Embryonic facial prominence (tissue), 1 donor: ENCODE measurements around the gene PTPRN2.

Experiments used
- DNase-seq: peaks from one replicate; pipeline ENCODE4 v3.0.0-alpha.2; 2016; ENCODE audit errors: extremely low spot score

PTPRN2 gene

DNA sequence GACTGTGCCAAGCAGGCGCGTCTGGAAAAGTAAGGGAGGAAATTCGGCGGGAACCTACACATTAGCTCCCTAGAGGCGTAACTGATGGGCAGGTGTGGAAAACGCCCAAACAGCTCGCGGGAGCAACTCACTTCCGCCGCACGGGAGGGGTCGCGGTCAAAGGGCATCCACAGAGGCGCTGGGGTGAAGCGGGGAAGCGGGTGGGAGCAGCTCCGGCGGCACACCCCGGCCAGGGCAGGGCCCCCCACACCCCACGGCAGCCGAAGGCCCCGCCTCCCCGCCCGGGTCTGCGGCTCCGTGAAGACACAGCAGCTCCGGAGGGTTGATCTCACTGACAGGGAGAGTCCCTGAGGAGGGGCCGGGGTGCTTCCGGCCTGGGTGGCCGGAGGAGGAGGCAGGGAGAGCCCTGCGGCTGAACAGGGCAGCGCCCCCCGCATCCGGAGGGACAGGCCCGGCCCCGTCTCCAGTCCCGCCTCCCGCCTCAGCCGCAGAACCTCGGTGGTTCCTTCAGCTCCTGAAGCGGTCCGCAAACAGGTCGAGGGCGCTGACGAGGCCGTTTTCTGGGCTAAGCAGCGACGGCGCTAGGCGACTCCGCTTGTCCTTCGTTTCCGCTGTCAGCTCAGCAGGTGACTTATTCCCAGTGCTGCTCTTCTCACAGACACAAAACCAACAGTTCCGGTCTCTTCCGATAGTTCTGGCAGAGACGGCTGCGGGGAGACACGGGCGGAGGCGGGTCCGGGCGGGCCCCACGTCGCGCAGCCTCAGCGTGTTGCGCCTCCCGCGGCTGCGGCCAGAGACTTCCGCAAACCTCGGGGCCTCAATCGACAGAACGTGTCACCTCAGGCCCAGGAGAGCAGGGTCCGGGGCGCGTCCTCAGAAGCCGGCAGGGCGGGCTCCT is 974.7 kb downstream of the PTPRN2 start:
- DNase-seq, result no peak

DNA sequence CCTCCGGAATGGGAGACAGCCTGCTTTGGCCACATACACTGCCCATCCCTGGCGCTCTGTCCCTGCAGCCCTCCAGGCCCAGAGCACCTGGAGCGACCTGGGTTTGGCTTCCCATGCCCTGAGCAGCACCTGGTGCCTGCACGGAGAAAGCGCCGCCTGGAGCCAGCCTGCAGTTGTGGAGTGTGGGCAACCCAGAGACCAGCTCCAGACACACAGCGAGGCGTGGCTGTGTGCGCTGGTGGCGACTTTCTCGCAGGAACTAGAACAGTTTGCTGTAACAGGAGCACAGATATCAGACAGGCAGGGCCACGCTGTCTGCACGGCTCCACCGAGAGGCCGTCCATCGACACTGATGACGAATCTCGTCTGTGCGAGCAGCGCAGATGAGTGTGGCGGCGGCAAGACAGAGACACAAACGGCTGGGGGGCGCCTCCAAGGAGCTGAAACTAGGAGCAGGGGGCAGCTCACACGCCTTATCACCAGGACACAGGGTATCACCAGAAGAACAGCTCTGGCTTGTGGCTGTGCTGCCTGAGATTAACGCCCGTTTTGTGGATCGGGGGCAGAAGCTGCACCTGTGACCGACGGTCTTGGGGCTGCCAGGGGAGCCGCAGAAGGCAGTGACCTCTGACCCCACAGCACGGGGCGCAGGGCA is 975.5 kb downstream of the PTPRN2 start:
- DNase-seq, result no peak

DNA sequence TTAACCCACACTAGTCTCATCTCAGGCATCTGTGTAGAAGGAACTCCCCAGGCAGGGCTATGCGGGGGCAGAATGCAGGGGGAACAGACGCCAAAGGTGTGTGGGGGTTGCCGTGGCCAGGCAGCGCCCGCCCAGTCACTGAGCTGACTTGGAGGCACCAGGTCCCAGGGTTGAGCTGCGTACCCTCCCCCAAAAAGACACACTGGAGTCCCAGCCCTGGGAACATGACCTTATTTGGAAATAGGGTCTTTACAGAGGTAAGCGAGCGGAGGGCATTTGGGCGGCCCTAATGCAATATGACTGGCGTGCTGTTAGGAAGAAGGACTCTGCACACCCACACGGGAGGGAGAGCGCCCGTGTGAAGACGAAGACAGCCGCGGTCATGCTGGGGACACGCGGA is 976.3 kb downstream of the PTPRN2 start:
- no peak for DNase-seq

DNA sequence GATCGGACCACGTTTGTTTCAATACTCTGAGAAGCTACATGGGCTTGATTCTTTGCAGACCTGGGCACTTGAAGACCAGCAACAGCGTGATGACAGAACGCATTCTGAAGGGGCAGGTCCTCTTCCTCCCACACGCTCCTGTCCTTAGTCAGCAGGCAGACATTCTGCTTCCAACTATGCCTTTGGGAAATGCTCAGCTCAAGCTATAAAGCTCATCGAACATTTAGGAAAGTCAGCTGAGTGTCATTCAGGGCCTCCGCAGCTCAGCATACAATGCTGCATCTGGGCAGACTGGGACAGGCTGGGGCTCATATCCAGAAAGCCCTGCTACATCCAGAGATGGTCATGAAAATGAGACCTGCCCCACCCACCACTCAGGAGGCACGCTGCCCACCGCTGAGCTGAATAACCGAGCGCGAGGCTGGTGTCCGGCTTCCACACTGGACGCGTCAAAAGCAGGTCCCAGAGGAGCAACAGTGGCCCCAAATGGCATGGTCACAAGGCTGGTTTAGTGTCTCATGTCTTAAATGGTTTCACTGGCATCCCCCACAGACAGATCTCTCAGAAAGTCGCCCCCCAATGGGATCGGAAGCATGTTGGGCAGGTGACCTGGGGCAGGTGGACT is 976.8 kb downstream of the PTPRN2 start:
- DNase-seq, result no peak

DNA sequence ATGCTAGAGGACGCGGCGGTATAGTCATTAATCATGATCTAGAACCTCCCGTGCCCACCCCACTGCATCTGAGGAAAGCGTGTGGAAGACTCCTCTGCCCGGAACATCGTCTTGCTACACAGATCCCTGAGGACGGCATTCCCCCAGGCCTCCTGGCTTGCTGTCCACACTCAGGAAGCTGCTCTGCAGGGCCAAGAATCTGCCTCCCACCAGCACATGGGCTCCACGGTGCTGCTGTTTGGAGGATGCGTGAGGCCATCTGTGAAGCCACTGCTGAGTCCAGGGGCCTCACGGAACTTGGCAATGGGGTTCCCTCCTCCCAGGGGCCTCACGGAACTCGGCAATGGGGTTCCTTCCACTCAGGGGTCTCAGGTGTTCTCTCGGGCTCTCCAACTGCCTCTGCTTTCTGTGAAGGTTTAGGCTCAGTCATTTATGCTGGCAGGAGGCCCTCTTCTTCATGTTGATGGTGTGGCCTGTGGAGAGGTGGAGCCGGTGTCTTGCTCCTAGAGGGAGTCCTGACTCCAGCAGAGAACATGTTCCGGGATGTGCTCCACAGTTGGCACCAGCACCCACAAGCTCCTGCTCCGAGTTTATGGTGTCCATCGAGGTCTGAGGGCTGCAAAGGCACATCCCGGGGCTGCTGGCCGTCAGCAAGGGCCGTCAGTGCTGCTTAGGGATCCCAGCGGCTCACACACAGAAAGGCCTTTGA is 977.5 kb downstream of the PTPRN2 start:
- no peak for DNase-seq

DNA sequence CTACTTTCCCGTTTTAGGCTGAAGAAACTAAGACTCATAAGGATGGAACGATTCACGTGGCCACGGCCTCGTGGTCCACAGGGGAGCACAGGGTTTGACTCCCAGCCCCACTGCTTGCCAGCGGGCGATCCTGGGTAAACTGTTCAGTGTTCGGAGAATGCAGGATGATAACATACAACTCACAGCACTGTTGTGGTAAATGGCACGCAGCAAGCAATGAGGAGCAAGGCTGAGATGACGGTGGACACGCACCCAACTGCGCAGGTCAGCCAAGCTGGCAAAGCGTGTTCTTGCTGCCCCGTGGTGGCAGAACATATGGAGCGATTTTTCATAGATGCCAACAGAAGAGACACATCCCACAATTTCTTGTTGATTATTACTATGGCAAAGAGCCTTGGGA is 978.1 kb downstream of the PTPRN2 start:
- DNase-seq, result no peak

DNA sequence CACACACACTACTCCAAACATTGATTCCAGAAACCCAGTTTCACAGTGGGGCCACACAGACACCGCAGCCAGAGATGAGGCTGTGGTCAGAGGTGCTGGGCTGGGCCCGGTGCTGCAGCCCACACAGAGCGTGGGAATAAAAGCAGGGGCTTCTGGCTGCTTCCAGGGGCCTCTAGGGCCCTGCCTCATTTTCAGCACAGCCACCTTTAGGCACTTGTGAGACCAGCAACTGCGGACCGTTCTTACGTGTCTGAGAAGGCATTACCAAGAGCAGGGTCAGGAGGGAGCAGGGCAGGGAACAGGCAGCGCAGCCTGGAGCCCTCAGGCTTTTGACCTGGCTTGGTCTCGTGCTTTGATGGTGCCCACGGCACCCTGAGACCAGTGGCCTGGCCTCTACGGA is 980.4 kb downstream of the PTPRN2 start:
- DNase-seq, result no peak

DNA sequence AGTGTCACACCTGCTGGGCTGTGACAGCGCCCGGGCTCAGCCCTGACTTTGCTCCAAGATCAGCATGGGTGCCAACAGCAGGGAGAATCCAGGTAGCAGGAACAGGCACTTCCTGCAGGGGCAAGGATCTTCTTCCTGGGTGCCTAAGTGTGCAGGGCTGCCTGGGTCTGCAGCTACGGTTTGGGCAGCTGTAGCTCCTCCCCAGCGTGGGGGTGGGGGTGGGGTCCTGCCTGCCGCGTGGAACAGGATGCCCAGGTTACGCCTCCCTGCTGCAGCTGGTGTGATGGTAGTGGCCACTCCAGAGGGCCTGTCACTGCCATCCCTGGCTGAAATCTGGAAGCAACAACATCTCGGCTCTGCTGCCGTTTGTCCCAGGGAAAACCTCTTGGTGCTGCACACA is 981.5 kb downstream of the PTPRN2 start:
- no peak for DNase-seq

DNA sequence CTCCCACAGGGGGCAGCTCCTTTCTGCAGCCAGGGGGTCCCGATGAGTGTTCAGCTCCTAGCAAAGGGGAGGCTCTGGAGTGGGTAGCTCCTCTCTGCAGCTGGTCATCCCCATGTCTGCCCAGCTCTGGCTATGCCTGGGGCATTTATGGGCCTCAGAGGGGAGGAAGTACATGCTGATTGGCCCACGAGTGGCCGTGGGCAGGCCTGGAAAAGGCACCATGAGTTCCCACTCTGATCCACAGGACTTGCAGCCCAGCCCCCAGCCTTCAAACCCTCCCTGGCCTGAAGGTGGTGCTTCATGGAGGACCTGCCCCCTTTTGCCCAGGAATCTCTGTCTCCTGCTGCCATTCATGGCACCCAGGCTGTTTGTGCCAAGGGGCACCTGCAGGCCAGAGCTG is 982.0 kb downstream of the PTPRN2 start:
- no peak for DNase-seq

DNA sequence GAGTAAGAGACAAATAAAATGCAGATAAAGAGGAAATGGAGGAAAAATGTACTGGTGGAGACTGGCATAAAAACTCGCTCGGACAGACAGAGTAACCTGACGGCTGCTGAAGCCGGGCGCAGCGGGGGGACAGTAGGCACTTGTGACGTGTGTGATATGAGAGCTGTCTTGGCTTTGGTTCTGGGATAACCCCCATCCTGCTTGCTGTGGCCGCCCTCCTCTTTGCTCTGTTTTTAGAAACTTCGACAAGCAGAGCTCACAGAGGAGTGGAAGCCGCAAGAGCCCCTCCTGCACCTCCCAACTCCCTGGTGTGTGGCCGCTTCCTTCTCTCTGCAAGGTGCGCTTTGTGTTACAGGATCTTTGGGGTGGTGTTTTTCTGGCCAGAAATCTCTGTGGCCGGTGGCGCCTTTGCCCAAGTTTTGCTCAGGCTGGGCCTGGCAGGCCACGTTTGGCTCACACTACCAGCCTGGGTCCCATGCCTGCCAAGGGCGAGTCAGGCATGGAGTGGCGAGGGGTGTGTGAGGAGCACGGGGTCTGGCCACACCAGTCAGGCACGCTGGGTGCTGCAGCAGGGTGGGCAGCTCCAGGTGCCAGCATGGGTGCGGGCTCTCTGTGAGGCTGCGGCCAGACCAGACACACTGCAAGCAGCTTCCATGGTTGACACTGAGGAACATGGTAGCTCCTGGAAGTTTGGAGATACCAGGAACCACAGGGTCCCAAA is 982.8 kb downstream of the PTPRN2 start:
- no peak for DNase-seq

DNA sequence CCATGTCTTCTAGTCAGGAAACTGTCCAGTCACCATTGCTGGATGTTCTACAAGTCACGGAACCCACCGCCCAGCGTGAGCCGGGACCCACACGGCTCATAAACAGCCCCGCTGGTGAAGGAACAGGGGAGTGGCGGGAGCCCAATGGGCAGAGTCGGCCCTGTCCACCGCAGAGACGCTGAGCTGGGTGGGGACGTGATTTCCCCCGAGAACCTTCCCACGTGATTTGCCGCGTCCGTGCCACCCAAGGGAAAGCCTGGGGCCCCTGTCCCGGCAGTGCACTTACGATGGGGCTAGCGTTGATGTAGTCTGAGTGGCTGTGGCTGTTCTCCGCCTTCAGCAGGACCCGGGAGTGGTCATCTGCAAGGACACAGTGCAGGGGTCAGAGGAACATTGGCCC is 983.9 kb downstream of the PTPRN2 start:
- DNase-seq, result no peak

DNA sequence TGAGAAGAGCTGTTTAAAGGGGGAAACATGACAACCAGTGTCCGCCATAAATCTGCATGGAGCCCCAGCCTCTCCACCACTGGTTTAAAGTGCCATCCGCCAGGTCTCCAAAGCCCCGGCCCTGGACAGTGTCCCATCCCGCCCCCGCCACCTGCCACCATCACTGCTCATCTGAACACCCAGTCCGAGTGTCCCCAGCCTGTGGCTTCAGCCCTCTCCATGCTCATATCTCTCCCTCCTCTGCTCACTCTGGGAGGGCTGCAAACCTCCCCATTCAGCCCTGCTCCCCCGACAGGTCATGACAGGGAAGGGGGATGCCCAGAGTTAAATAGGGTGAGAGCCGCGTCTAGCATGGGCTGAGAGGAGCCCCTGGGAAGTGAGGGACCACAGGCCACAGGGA is 984.6 kb downstream of the PTPRN2 start:
- DNase-seq, result no peak

DNA sequence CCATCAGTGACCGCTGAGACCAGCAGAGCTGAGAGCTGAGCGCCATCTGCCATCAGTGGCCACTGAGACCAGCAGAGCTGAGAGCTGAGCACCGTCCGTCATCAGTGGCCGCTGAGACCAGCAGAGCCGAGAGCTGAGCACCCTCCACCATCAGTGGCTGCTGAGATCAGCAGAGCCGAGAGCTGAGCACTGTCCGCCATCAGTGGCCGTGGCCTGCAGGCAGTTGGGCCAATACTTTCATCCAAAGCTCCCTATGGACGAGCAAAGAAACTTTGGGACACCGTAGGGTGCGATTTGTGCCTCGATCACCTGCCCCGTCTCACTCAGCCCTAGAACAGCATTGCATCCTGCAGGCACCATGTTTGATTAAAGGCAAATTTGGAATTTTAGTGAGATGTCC is 985.0 kb downstream of the PTPRN2 start:
- no peak for DNase-seq

DNA sequence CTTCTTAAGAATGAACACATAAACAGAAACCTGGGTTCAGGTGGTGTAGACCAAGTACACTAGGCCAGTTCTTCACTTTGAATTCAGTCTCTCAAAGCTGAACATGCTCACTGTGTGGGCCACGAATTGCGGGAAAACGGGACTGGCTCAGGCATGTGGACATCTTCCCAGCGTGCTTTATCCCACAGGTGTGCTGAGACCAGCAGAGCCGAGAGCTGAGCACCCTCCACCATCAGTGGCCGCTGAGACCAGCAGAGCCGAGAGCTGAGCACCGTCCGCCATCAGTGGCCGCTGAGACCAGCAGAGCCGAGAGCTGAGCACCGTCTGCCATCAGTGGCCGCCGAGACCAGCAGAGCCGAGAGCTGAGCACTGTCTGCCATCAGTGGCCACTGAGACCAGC is 985.5 kb downstream of the PTPRN2 start:
- DNase-seq, result no peak

DNA sequence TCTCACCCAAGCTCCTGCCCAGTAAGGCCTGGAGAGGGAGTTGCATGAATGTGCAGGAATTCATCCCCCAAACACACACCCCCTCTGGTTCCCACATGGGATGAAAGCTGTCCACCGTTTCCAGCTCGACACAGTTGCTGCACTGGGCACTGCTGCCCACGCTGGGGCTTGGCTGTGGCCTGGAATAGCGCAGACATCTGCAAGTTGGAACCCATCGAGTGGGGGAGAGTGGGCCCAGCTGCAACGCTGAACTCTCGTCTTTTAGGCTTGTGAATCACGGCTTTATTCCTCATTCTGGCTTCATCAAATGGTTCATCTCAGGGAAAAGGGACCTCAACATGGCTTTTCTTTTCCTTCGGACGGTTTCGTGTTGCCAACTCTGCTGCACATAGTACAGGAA is 986.1 kb downstream of the PTPRN2 start:
- no peak for DNase-seq

DNA sequence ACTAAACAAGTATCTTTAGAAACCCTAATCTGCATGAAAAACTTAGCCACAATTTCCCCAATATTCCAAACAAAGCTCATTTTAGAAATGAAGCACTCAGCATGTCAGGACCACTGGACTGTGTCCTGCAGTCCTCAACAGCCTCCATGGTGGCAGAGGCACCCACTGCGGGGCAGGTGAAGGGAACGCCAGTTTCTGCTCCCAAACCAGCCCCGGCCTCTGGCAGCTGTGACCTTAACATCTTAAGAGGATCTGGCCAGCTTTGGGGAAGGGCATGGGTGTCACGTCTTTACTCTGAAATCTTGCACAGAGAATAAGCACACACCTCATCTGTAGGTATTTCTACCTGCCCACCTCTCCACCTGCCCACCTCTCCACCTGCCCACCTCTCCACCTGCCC is 988.1 kb downstream of the PTPRN2 start:
- no peak for DNase-seq

DNA sequence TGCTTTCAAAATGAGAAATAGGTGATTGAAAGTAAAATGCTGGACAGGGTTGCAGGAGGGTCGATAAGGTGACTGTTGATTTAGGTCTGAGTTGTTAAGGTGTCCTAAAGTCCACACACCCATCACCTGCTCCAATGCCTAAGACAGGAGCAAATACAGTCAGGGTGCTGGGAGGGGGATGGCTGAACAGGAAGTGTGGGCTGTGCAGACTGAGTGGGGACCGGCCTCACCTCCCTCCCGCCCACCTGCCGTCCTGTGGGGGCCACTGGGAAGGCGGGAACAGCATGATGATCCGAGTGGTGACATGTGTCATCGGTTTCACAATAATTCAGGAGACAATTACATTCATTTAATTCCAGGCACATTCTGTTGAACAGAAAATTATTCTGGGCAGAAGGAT is 990.1 kb downstream of the PTPRN2 start:
- no peak for DNase-seq

DNA sequence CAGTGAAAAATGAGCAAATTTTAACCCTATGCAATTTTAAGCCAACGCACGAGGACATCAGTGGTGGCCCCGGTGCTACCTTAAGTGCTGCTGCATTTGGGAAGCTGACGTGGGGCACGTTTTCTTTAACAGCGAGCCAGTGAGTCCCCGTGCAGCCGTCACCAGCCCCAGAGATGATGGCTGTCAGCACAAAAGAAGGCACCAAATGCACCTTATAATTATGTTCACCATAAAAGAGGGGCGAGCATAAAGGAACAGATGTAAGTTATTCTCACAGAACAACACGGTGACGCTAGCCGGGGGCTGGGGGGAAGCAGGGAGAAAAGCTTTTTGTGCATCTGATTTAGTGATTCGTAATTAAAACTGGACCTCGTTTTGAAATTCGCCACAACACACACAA is 990.7 kb downstream of the PTPRN2 start:
- no peak for DNase-seq

DNA sequence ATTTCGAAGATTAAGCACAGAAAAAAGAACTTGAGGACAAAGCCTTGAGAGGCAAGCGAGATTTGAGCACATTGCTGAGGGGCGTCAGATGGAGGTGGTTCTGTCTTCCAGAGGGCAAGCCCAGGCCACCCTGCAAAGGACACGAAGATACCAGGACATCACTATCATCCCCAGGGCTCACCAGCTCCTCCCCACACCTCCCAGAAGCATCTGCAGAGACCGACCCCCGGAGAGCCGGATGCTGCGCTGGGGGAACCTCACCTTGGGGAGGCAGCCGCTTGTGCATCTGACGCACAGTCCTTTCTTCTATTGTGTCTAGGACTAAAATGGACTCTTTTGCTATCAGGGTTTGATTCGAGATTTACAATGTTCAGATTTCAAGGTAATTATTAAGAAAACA is 991.2 kb downstream of the PTPRN2 start:
- DNase-seq, result no peak

DNA sequence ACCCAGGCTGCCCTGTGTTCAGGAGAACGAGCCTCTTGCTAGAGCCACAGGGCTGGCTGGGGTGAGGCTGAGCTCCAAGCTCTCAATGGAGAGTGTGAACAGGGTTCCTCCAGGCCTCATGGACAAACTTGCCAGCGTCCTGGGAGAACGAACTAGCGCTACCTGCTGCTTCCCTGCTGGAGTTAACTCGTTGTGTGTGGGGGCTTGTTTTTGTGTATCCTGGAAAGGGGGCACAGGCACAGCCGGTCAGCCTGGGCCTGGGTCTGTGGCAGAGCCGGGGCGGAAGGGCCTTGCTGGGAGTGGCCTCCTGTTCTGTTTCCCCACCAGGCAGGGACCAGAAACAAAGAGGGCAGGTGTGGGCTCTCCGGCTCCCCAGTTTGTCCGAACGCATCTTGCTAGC is 991.6 kb downstream of the PTPRN2 start:
- DNase-seq, result no peak

DNA sequence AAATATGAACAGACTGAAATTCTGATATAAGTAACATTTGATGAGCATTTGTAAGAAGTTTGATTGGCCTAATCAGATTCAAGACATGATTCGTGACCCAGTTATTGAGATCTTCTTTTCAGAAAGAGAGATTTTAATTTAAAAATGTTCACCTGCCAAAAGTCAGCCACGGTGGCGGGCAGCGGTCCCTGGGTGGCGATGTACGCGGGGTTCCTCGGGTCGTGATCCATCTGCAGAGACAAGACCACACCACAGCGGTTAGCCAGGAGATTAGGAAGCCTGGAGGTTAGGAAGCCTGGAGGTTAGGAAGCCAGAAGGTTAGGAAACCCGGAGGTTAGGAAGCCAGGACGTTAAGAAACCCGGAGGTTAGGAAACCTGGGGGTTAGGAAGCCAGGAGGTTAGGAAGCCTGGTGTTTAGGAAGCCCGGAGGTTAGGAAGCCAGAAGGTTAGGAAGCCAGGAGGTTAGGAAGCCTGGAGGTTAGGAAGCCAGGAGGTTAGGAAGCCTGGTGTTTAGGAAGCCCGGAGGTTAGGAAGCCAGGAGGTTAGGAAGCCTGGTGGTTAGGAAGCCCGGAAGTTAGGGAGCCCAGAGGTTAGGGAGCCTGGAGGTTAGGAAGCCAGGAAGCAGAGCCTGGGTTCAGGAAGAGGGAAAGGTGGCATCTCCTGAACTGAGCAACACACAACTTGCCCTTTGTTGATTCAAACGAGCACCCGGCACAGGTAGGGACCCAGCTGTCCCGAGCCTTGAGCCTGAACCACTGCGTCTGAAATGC is 992.4 kb downstream of the PTPRN2 start:
- DNase-seq, result no peak
